ENCODE measurements around the gene GATD1.

- no peak for TF ChIP-seq EP300 (IDR thresholded peaks at IDR 0.05)
- TF ChIP-seq POLR2A (IDR thresholded peaks at IDR 0.05): no peak
Observed at GRCh38 chr11:769887-770641, 7.2 kb downstream of the GATD1 start.
